ENCODE data around the gene CEP70. TPM values are rescaled to one million over a fixed set of nuclear protein-coding genes. Genes with fewer than 3 reads are reported as not detected.

CEP70 gene
- total RNA-seq, 1 experiment from 2014 or later: 32.6 TPM

- no CpG with 5 or more reads among the region's 5 CpGs for WGBS (ENCODE audit: extremely low coverage, insufficient read length, low lambda C conversion rate)
- no peak overlapping the region for H3K14ac ChIP-seq (ENCODE audit: insufficient read depth, low read length)
- H4K20me1 ChIP-seq (ENCODE audit: control insufficient read depth, insufficient read depth, insufficient read length): no peaks in the 10 kb centered on the region
- H3K4me1 Mint-ChIP-seq: peaks cover 5 to 6% of the 10 kb centered on the region in 2 experiments; a peak in 3 of 4 replicates
- no peaks in the 10 kb centered on the region for H3K79me1 ChIP-seq (ENCODE audit: insufficient read depth, low read depth, low read length, poor library complexity, severe bottlenecking)
- H4K91ac ChIP-seq (ENCODE audit: insufficient read length, low read depth, low read length): no peak overlapping the region
- DNase-seq: peak; percentile 15
- TF ChIP-seq, protein P1, sequence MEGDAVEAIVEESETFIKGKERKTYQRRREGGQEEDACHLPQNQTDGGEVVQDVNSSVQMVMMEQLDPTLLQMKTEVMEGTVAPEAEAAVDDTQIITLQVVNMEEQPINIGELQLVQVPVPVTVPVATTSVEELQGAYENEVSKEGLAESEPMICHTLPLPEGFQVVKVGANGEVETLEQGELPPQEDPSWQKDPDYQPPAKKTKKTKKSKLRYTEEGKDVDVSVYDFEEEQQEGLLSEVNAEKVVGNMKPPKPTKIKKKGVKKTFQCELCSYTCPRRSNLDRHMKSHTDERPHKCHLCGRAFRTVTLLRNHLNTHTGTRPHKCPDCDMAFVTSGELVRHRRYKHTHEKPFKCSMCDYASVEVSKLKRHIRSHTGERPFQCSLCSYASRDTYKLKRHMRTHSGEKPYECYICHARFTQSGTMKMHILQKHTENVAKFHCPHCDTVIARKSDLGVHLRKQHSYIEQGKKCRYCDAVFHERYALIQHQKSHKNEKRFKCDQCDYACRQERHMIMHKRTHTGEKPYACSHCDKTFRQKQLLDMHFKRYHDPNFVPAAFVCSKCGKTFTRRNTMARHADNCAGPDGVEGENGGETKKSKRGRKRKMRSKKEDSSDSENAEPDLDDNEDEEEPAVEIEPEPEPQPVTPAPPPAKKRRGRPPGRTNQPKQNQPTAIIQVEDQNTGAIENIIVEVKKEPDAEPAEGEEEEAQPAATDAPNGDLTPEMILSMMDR (conservative IDR thresholded peaks at IDR 0.05): no peak
- H3K79me2 ChIP-seq (ENCODE audit: insufficient read depth, low read length): no peaks in the 10 kb centered on the region
- H3K4me2 ChIP-seq (ENCODE audit: insufficient read depth, insufficient read length, low read length): no peak overlapping the region
- no peak overlapping the region for H2BK5ac ChIP-seq (ENCODE audit: insufficient read length, low read length)
- H3K18ac ChIP-seq (ENCODE audit: insufficient read length, low read depth, low read length): no peak overlapping the region
- no peaks in the 10 kb centered on the region for H3K27me3 Mint-ChIP-seq (ENCODE audit: low read depth)
- H3K27me3 ChIP-seq (ENCODE audit: insufficient read depth, low read length): no peaks in the 10 kb centered on the region
- H2AK5ac ChIP-seq (ENCODE audit: insufficient read length, low read length): no peak overlapping the region
- no peak overlapping the region for H2BK12ac ChIP-seq (ENCODE audit: insufficient read length, low read depth, low read length)
- H3K27ac Mint-ChIP-seq: no peak overlapping the region
- H3K27ac ChIP-seq (ENCODE audit: insufficient read length, low read depth, low read length): no peak overlapping the region
- no peak overlapping the region for H2BK120ac ChIP-seq (ENCODE audit: low read depth, low read length, poor library complexity, severe bottlenecking)
- no peak overlapping the region for H3K4me3 Mint-ChIP-seq
- peaks cover 0 to 8% (median 2%) of the 10 kb centered on the region in 3 experiments; a peak in 4 of 7 replicates for H3K36me3 Mint-ChIP-seq (ENCODE audit: insufficient read depth in 1 of 3, low read depth in 3 of 3)
- no peak overlapping the region for H2BK15ac ChIP-seq (ENCODE audit: low read depth, low read length)
- no peak overlapping the region for H3T11ph ChIP-seq (ENCODE audit: low read length)
- H3K23me2 ChIP-seq (ENCODE audit: insufficient read length, low read depth, low read length, poor library complexity, severe bottlenecking): peaks cover 2% of the 10 kb centered on the region
- no peaks in the 10 kb centered on the region for H3K9me3 ChIP-seq (ENCODE audit: control insufficient read depth, low read depth, low read length)
- H3K4me1 ChIP-seq (ENCODE audit: insufficient read depth, low read length): no peaks in the 10 kb centered on the region
- H2BK20ac ChIP-seq (ENCODE audit: low read depth, low read length, poor library complexity, severe bottlenecking): no peak overlapping the region
- H3K4ac ChIP-seq (ENCODE audit: low read depth, low read length): no peak overlapping the region
- no peak overlapping the region for H3K9ac ChIP-seq (ENCODE audit: extremely low read depth, insufficient read length, low read length)
- H2AFZ ChIP-seq (ENCODE audit: low read length): no peak overlapping the region
- no peak overlapping the region for H4K5ac ChIP-seq (ENCODE audit: insufficient read length, low read depth, low read length)
- no peak overlapping the region for H3K56ac ChIP-seq (ENCODE audit: insufficient read length, low read depth, low read length)
- no peak overlapping the region for H4K8ac ChIP-seq (replicated peaks; ENCODE audit: insufficient read length, low read depth, low read length)
- no peak overlapping the region for H3K23ac ChIP-seq (ENCODE audit: insufficient read length, low read depth, low read length)
- H3K9me3 Mint-ChIP-seq: no peaks in the 10 kb centered on the region; a peak in 1 of 5 replicates
Measured at GRCh38 chr3:138467931-138468330, 126.1 kb downstream of the CEP70 start.

Data from H9 (cell line).